Gastrocnemius medialis (tissue), 4 donors: ENCODE measurements around the gene PIGQ.

ENCODE experiments used
- CTCF ChIP-seq, 5 experiments: fragments of 450-650 bp in 3 of 5; fragments of 200-600 bp in 2 of 5; sonication (generic) in 2 of 5; IDR thresholded peaks in 4 of 5; conservative IDR thresholded peaks in 1 of 5; 1 replicate in 4 of 5; 2 replicates in 1 of 5; pipeline ENCODE4 v1.5.1; 2016 to 2019; ENCODE audit warnings: antibody characterized with exemption in 5 of 5, mild to moderate bottlenecking in 3 of 5, moderate library complexity in 3 of 5
- POLR2A ChIP-seq, 2 donors: fragments of 450-650 bp; IDR thresholded peaks; one replicate each; pipeline ENCODE4 v1.6.1; 2017; ENCODE audit warnings: antibody characterized with exemption in 2 of 2, mild to moderate bottlenecking in 2 of 2, moderate library complexity in 2 of 2

DNA sequence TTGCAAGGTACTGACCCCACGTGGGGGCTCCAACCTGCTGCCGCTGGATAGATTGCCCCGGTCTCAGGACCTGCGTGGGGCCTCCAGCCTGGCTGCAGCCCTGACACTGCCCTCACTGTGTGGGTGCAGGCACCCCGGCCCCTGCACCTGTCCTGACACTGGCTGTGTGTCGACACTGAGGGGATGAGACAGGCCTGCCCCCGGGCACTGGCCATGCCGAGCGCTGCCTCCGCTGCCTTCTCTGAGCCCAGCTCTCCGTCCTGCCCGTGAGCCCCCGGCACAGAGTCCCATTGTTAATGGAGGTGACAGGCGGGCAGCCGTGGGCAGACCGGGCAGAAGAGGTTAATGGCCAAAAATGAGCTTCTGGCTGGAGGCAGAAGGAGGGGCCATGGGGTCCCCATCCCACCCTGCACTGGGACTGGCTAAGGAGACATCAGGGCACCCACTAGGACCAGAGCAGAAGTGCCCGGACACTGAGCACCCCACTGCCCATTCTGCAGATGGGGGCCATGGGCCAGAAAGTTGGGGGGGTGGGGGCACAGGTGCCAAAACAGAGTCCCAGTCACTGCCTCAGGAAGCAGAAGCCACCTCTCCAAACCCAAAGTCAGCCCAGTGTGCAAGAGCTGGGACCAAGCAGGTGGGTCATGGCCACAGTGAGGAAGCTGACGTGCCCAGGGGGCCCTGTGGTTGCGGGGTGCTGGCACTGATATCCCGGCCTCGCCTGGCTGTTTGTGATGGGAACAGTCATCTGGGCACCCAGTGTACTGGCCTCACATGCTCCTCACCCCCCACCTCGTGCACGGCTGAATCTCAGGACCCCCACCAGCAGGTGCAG lies 12.1 kb upstream of the PIGQ start:
- TF ChIP-seq CTCF (IDR thresholded peaks at IDR 0.05 in 4 of 5, conservative IDR thresholded peaks at IDR 0.05 in 1 of 5) (no peak), POLR2A (IDR thresholded peaks at IDR 0.05) (no peak)
